ENCODE results near the gene FUT9.

DNA sequence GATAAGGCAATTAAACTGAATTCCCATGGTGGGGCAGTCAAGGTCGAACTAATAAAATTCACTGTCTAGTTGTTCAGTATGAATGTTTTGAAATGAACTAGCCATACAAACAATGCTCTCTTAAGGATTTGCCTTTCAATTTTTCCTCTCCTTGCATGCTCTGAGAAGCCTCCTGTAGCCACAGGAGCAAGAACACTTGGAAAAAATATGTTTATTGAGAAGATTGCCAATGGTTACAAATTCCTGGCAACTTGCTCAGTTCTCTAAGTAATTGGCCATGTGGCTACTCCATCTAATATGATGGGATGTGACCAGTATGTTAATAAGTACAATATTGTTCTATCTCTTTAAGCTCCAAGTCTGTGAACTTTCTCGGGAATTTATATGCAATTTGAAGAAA lies 49.4 kb downstream of the FUT9 start:
- TF ChIP-seq SRF (IDR thresholded peaks at IDR 0.05; ENCODE audit: low read depth, low read length), result no peak
- TF ChIP-seq, protein P1, sequence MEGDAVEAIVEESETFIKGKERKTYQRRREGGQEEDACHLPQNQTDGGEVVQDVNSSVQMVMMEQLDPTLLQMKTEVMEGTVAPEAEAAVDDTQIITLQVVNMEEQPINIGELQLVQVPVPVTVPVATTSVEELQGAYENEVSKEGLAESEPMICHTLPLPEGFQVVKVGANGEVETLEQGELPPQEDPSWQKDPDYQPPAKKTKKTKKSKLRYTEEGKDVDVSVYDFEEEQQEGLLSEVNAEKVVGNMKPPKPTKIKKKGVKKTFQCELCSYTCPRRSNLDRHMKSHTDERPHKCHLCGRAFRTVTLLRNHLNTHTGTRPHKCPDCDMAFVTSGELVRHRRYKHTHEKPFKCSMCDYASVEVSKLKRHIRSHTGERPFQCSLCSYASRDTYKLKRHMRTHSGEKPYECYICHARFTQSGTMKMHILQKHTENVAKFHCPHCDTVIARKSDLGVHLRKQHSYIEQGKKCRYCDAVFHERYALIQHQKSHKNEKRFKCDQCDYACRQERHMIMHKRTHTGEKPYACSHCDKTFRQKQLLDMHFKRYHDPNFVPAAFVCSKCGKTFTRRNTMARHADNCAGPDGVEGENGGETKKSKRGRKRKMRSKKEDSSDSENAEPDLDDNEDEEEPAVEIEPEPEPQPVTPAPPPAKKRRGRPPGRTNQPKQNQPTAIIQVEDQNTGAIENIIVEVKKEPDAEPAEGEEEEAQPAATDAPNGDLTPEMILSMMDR (IDR thresholded peaks at IDR 0.05; ENCODE audit: control extremely low read depth in 1 of 3, insufficient read depth in 1 of 3, low read depth in 1 of 3, low read length in 3 of 3), result no peak
- no peak for TF ChIP-seq CREB1 (IDR thresholded peaks at IDR 0.05)
- no peak for TF ChIP-seq TBP (IDR thresholded peaks at IDR 0.05; ENCODE audit: low read depth, low read length)
- no peak for TF ChIP-seq EZH2 (IDR thresholded peaks at IDR 0.05; ENCODE audit: low read depth, low read length, severe bottlenecking)
- no peak for TF ChIP-seq GABPA (IDR thresholded peaks at IDR 0.05; ENCODE audit: borderline replicate concordance, insufficient read depth, low read length)
- no peak for TF ChIP-seq POLR2AphosphoS5 (IDR thresholded peaks at IDR 0.05; ENCODE audit: low read depth, low read length)
- TF ChIP-seq POLR2A (IDR thresholded peaks at IDR 0.05; ENCODE audit: control extremely low read depth in 1 of 2, low read depth in 2 of 2, low read length in 2 of 2), result no peak
- no peak for TF ChIP-seq BRCA1 (IDR thresholded peaks at IDR 0.05; ENCODE audit: low read depth, low read length)
- no peak for TF ChIP-seq JUN (IDR thresholded peaks at IDR 0.05; ENCODE audit: low read depth, low read length)
- TF ChIP-seq BACH1 (IDR thresholded peaks at IDR 0.05; ENCODE audit: low read length), result no peak
- TF ChIP-seq TCF12 (IDR thresholded peaks at IDR 0.05; ENCODE audit: low read depth, low read length), result no peak
- no peak for TF ChIP-seq FOSL1 (IDR thresholded peaks at IDR 0.05; ENCODE audit: insufficient read depth, low read depth, low read length)
- TF ChIP-seq ASH2L (IDR thresholded peaks at IDR 0.05; ENCODE audit: low read length), result no peak
